Neuronal stem cell (in vitro differentiated cells): ENCODE data around the gene LPGAT1.

Experiments
- DNase-seq: peaks from one replicate; pipeline ENCODE4 v3.0.0-alpha.2; 2013; ENCODE audit warnings: low spot score
- H2AFZ ChIP-seq: one replicate; pipeline ENCODE4 v1.6.1; 2013; ENCODE audit warnings: mild to moderate bottlenecking, low read length, inconsistent platforms
- H2AK5ac ChIP-seq: 2 replicates; pipeline ENCODE4 v1.6.1; 2013; ENCODE audit warnings: low read depth, mild to moderate bottlenecking, inconsistent platforms, low read length, moderate library complexity, mixed read lengths
- H2BK120ac ChIP-seq: 2 replicates; pipeline ENCODE4 v1.6.1; 2013; ENCODE audit warnings: low read depth, mild to moderate bottlenecking, inconsistent platforms, low read length, moderate library complexity, mixed read lengths
- H2BK12ac ChIP-seq: one replicate; pipeline ENCODE4 v1.6.1; 2013; ENCODE audit warnings: low read length, inconsistent platforms
- H2BK15ac ChIP-seq: 2 replicates; pipeline ENCODE4 v1.6.1; 2013; ENCODE audit warnings: mild to moderate bottlenecking, low read length, inconsistent platforms, mixed read lengths
- H2BK5ac ChIP-seq: one replicate; pipeline ENCODE4 v1.6.1; 2013; ENCODE audit warnings: inconsistent platforms, mild to moderate bottlenecking, low read length, moderate library complexity
- H3K14ac ChIP-seq: one replicate; pipeline ENCODE4 v1.6.1; 2013; ENCODE audit warnings: low read length, inconsistent platforms
- H3K18ac ChIP-seq: 2 replicates; pipeline ENCODE4 v1.6.1; 2013; ENCODE audit warnings: low read length, inconsistent platforms
- H3K23ac ChIP-seq: 2 replicates; pipeline ENCODE4 v1.6.1; 2013; ENCODE audit warnings: low read depth, mild to moderate bottlenecking, mixed read lengths, low read length, inconsistent platforms; ENCODE audit not compliant: poor library complexity
- H3K27ac ChIP-seq: replicated peaks from 3 replicates; pipeline ENCODE4 v1.5.1; 2013; ENCODE audit warnings: low read length, inconsistent platforms
- H3K27me3 ChIP-seq, 3 experiments: 2 replicates each; pipeline ENCODE4 v1.6.1; 2013; ENCODE audit warnings: low read length in 3 of 3, mild to moderate bottlenecking in 2 of 3, inconsistent platforms in 1 of 3, low read depth in 1 of 3, mixed read lengths in 1 of 3, moderate library complexity in 1 of 3; ENCODE audit not compliant: control insufficient read depth in 3 of 3, insufficient read depth in 3 of 3
- H3K36me3 ChIP-seq, 2 donors: replicated peaks in 1 of 2; 2 replicates each; pipeline ENCODE4 v1.6.1; 2013; ENCODE audit warnings: low read length in 2 of 2; ENCODE audit not compliant: control insufficient read depth in 2 of 2, insufficient read depth in 2 of 2
- H3K4ac ChIP-seq: 2 replicates; pipeline ENCODE4 v1.6.1; 2013; ENCODE audit warnings: inconsistent platforms, mild to moderate bottlenecking, low read length, moderate library complexity
- H3K4me1 ChIP-seq, 2 donors: 1 replicate in 1 of 2; 2 replicates in 1 of 2; pipeline ENCODE4 v1.6.1; 2013; ENCODE audit warnings: low read length in 2 of 2, low read depth in 1 of 2; ENCODE audit not compliant: control insufficient read depth in 2 of 2, insufficient read depth in 1 of 2
- H3K4me2 ChIP-seq: one replicate; pipeline ENCODE4 v1.6.1; 2013; ENCODE audit warnings: mild to moderate bottlenecking, low read length, inconsistent platforms; ENCODE audit not compliant: insufficient read depth, poor library complexity, severe bottlenecking
- H3K4me3 ChIP-seq, 2 donors: 2 replicates each; pipeline ENCODE4 v1.5.1; 2013; ENCODE audit warnings: low read length in 2 of 2, mild to moderate bottlenecking in 2 of 2, inconsistent platforms in 1 of 2, moderate library complexity in 1 of 2
- H3K79me1 ChIP-seq: one replicate; pipeline ENCODE4 v1.6.1; 2013; ENCODE audit warnings: low read depth, mild to moderate bottlenecking, inconsistent platforms, low read length, moderate library complexity
- H3K9ac ChIP-seq: one replicate; pipeline ENCODE4 v1.6.1; 2013; ENCODE audit warnings: mild to moderate bottlenecking, low read depth, low read length, inconsistent platforms; ENCODE audit not compliant: poor library complexity
- H3K9me3 ChIP-seq, 2 donors: replicated peaks in 1 of 2; 2 replicates each; pipeline versions ENCODE3 to v1.6.1; 2013; ENCODE audit warnings: low read length in 2 of 2, mild to moderate bottlenecking in 2 of 2, inconsistent platforms in 1 of 2, low read depth in 1 of 2, mixed read lengths in 1 of 2, moderate library complexity in 1 of 2; ENCODE audit not compliant: control insufficient read depth in 2 of 2, insufficient read depth in 1 of 2
- H4K8ac ChIP-seq: one replicate; pipeline ENCODE4 v1.6.1; 2013; ENCODE audit warnings: low read depth, mild to moderate bottlenecking, inconsistent platforms, low read length, moderate library complexity
- H4K91ac ChIP-seq: one replicate; pipeline ENCODE4 v1.6.1; 2013; ENCODE audit warnings: low read length, low read depth, mild to moderate bottlenecking, inconsistent platforms; ENCODE audit not compliant: poor library complexity
- WGBS, 2 donors: extraction: QIAGEN DNeasy Blood & Tissue Kit; methylation state at CpG; one replicate each; pipeline ENCODE4 v1.1.7; 2013; ENCODE audit warnings: missing lambda C conversion rate in 2 of 2, mixed read lengths in 1 of 2; ENCODE audit not compliant: insufficient read length in 2 of 2, insufficient replicate concordance in 1 of 2; ENCODE audit errors: extremely low coverage in 2 of 2; 5-methylcytosine and 5-hydroxymethylcytosine counted together

The LPGAT1 gene

DNA sequence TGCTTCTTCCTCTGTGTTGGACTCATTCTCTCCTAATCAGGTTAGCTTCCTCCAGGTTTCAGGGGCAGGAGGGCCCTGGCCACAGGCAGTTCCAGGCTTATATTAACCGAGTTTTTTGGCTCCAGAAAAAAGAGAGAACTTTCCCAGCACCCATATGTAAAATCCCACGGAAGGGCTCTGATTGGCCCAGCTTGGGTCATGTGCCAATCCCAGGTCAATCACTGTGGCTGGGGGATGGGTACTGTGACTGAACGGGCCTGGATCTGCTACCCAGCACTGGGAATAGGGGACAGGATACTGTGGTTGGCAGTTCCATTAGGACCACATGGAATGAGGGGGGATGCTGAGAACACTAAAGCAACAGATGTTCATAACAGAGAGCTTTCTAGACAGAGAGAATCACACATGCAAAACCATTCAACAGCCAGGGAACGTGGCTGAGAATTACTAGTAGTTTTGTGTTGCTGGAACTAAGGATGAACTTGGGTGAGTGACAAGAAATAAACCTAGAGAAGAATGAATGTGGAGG is 104.0 kb downstream of the LPGAT1 start:
- H2AFZ ChIP-seq: no peak overlapping the region
- no peak overlapping the region for H4K8ac ChIP-seq
- H2AK5ac ChIP-seq: no peak overlapping the region
- H3K27ac ChIP-seq: no peak overlapping the region
- H2BK15ac ChIP-seq: no peak overlapping the region
- no peak overlapping the region for H4K91ac ChIP-seq
- no peak overlapping the region for H3K9ac ChIP-seq
- H2BK12ac ChIP-seq: no peak overlapping the region
- H3K36me3 ChIP-seq: no peaks in the 10 kb centered on the region
- H3K4ac ChIP-seq: no peak overlapping the region
- no peak overlapping the region for H3K18ac ChIP-seq
- peaks cover 0 to 35% (median 2%) of the 10 kb centered on the region in 3 experiments for H3K27me3 ChIP-seq
- no CpG with 5 or more reads among the region's 4 CpGs for WGBS, 2 donors
- no peak overlapping the region for H3K4me3 ChIP-seq
- no peak overlapping the region for H2BK120ac ChIP-seq
- no peak for DNase-seq
- H3K9me3 ChIP-seq: no peaks in the 10 kb centered on the region
- no peaks in the 10 kb centered on the region for H3K79me1 ChIP-seq
- no peak overlapping the region for H2BK5ac ChIP-seq
- H3K23ac ChIP-seq: no peak overlapping the region
- H3K4me1 ChIP-seq: peaks cover 0 to 7% of the 10 kb centered on the region in 2 donors
- no peak overlapping the region for H3K14ac ChIP-seq
- no peak overlapping the region for H3K4me2 ChIP-seq

DNA sequence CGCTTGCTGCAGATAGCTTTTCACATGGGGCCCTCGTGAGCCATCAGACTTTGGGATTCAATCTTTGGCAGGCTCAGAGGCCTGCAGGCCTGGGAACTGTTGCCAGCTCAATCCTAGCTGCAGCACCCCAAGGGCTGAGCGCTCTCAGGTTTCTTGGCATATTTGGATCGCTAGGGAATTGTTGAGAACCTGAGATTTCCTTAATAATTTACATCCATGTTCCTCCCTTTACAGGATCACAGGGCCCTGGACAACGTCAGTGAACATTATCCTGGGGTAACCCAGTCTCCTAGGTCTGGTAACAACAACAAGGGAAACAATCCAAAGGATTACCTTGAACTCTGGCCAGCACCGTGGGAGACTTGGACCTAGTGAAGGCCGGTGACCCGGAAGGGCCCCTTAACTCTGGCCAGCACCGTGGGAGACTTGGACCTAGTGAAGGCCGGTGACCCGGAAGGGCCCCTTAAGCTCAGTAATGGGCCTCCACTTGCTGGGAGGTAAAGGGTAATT is 105.8 kb downstream of the LPGAT1 start:
- H3K79me1 ChIP-seq: no peaks in the 10 kb centered on the region

DNA sequence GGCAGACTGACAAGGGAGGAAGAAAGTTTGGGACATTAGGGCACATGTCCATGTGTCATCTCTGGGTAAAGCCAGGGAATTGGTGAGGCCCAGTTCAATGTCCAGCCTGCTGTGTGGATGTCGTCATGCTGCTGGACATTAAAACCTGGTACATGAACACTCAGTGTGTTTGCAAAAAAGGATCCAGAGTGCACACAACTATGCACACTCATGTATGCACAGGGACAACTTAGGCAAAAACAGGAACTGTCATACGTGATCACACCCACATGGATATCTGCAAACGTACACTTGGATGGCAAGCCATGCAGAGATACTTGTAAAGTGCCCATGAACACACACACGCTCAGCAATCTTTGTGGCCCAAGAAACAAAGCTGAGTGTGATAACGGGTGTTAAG is 107.3 kb downstream of the LPGAT1 start:
- Histone ChIP-seq H2BK120ac (no peak overlapping the region), H3K23ac (no peak overlapping the region), H2BK5ac (no peak overlapping the region), H3K14ac (no peak overlapping the region), H3K27ac (no peak overlapping the region), H2AFZ (no peak overlapping the region), H2BK15ac (no peak overlapping the region), H2BK12ac (no peak overlapping the region), H3K4ac (no peak overlapping the region), H3K4me3 (peak overlapping the region in 1 of 2 donors; percentile 5), H3K9ac (no peak overlapping the region), H3K9me3 (no peaks in the 10 kb centered on the region), H3K27me3 (peaks cover 0 to 22% (median 2%) of the 10 kb centered on the region in 3 experiments), H4K8ac (no peak overlapping the region), H3K4me1 (peaks cover 0 to 6% of the 10 kb centered on the region in 2 donors), H4K91ac (no peak overlapping the region), H3K4me2 (no peak overlapping the region), H2AK5ac (no peak overlapping the region), H3K36me3 (no peaks in the 10 kb centered on the region), H3K18ac (no peak overlapping the region), H3K79me1 (no peaks in the 10 kb centered on the region)
- no CpG with 5 or more reads among the region's 5 CpGs for WGBS, 2 donors
- no peak for DNase-seq

More for the DNA sequence above, 105.8 kb downstream of the LPGAT1 start:
- no peak overlapping the region for H4K8ac ChIP-seq
- no peak overlapping the region for H3K23ac ChIP-seq
- H3K4me2 ChIP-seq: no peak overlapping the region
- no peak overlapping the region for H2AFZ ChIP-seq
- H3K18ac ChIP-seq: no peak overlapping the region
- DNase-seq: peak; percentile 51
- no peaks in the 10 kb centered on the region for H3K36me3 ChIP-seq
- H3K9me3 ChIP-seq: no peaks in the 10 kb centered on the region
- H2BK15ac ChIP-seq: no peak overlapping the region
- no peak overlapping the region for H3K14ac ChIP-seq
- peaks cover 0 to 27% (median 2%) of the 10 kb centered on the region in 3 experiments for H3K27me3 ChIP-seq
- no CpG with 5 or more reads among the region's 11 CpGs for WGBS, 2 donors
- peaks cover 0 to 6% of the 10 kb centered on the region in 2 donors for H3K4me1 ChIP-seq
- no peak overlapping the region for H4K91ac ChIP-seq
- H2BK5ac ChIP-seq: no peak overlapping the region
- H3K9ac ChIP-seq: no peak overlapping the region
- no peak overlapping the region for H3K4ac ChIP-seq
- H2BK12ac ChIP-seq: no peak overlapping the region
- no peak overlapping the region for H2BK120ac ChIP-seq
- H2AK5ac ChIP-seq: no peak overlapping the region
- H3K4me3 ChIP-seq: no peak overlapping the region
- no peak overlapping the region for H3K27ac ChIP-seq

DNA sequence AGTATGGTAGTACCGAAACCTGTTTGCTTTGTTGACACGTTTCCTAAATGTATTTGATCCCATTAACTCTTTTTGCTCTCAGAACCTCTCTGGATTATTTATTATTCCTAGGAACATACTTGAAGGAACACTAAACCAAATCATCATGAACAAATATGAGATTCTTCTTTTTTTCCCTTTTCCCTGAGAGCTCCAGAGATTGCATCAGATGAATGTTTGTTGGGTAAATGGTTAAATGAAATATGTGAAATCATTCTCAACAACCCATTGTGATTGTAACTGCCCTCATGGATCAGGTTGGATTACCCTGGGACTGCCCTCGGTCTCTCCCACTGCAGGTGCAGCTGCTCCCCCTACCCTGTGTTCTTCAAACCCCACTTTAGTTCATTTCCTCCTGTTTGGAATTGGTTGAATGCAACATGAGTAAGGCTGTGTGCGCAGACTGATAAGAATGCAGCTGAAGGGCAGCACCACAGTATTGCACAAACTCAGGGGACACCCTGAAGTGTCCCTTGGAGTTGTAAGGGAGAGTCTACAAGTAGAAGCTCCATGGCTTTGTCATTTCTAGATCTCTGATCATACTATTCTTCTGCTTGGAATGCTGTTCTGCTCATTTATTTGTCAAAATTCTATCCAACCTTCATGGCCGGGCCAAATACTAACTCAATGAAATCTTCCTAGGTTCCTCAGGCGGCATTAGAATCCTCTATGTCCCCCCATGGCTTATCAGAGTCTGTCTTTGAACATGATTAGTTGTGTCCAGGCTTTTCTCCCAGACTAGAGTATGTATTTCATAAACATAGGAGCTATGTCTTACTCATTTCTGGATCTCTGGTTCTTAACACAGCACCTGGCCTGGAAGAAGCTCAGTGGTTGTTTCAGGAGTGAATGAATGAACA is 108.0 kb downstream of the LPGAT1 start:
- DNase-seq: no peak
- Histone ChIP-seq H2AFZ (no peak overlapping the region), H2BK120ac (no peak overlapping the region), H3K18ac (no peak overlapping the region), H2AK5ac (no peak overlapping the region), H3K36me3 (no peaks in the 10 kb centered on the region), H4K91ac (no peak overlapping the region), H3K9me3 (no peaks in the 10 kb centered on the region), H3K27me3 (peaks cover 0 to 22% (median 2%) of the 10 kb centered on the region in 3 experiments), H3K4me3 (no peak overlapping the region), H2BK5ac (no peak overlapping the region), H3K23ac (no peak overlapping the region), H4K8ac (no peak overlapping the region), H3K9ac (no peak overlapping the region), H2BK12ac (no peak overlapping the region), H2BK15ac (no peak overlapping the region), H3K4me1 (peaks cover 0 to 6% of the 10 kb centered on the region in 2 donors), H3K14ac (no peak overlapping the region), H3K4me2 (no peak overlapping the region), H3K4ac (no peak overlapping the region), H3K79me1 (no peaks in the 10 kb centered on the region), H3K27ac (no peak overlapping the region)
- WGBS, 2 donors: no CpG with 5 or more reads among the region's 6 CpGs
